HG02943 (cell line): ENCODE measurements around the gene KCTD19.

Experiments
- ATAC-seq: cut with Tn5 transposase; IDR thresholded peaks from one replicate; pipeline ENCODE4 v1.9.1; 2021; ENCODE audit warnings: mild to moderate bottlenecking, low read depth, moderate library complexity; ENCODE audit not compliant: unreplicated experiment

Gene KCTD19

DNA sequence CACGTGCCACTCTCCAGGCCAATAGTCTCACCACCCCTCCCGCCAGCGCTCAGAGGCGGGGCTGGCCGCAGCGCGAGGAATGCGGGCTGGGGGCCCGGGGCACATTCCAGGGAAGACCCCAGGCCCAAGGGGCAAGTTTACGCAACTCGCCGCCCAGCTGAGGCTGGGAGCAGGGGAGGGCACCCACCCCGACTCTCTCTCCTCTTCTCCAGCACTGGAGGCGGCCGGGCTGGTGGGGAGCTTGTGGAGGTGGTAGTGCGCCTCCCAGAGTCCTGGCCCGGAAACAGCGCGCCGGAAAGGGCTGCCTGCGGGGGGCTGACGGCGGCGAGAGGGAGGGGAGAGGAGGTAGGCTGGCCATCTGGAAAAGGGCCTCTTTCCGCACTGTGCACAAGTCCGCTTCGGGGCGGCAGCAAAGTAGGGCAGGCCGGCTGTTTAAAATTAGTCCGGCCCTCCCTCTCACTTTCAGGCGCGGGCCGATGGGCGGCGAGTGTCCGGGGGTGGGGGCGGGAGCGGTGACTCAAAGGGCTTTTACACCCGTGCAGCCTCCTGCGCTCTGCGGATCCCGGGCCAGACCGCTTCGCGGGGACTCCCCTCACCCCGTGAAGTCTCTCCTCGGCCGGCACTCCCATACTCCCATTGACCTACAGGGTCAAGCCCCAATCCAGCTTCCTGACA is 80.3 kb downstream of the KCTD19 start:
- peak; percentile 27 for ATAC-seq

DNA sequence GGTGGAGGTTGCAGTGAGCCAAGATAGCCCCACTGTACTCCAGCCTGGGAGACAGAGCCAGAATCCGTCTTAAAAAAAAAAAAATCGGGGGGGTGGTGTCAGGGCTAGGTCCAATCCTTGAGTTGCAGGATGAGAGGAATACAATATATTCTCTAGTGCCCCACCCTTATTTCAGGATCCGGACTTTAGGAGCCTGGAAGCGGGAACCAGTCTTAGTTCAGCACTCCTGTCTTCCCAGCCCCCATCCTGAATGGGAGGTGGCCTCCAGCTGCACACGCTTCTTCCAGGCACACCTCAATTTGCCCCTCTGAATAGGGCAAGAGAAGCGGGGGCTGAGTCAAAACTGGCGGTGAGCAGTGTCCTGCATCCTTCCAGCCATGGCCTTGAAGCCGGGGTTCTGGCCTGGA is 80.9 kb downstream of the KCTD19 start:
- no peak for ATAC-seq

DNA sequence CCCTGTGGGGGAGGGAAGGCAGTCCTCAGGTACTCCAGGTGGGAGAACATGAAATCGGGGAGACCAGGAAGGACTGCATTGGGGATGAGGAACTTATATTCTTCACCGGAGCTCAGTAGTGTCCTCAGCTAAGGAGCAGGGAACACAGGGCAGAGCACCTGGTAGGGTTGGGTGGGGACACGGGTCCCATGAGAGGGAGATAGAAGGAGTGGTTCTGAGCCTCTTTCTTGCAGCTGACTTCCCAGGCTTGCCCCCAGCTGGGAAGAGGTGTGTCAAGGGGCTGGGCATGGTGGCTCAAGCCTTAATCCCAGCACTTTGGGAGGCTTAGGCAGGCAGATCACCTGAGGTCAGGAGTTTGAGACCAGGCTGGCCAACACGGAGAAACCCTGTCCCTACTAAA is 81.4 kb downstream of the KCTD19 start:
- ATAC-seq: no peak

DNA sequence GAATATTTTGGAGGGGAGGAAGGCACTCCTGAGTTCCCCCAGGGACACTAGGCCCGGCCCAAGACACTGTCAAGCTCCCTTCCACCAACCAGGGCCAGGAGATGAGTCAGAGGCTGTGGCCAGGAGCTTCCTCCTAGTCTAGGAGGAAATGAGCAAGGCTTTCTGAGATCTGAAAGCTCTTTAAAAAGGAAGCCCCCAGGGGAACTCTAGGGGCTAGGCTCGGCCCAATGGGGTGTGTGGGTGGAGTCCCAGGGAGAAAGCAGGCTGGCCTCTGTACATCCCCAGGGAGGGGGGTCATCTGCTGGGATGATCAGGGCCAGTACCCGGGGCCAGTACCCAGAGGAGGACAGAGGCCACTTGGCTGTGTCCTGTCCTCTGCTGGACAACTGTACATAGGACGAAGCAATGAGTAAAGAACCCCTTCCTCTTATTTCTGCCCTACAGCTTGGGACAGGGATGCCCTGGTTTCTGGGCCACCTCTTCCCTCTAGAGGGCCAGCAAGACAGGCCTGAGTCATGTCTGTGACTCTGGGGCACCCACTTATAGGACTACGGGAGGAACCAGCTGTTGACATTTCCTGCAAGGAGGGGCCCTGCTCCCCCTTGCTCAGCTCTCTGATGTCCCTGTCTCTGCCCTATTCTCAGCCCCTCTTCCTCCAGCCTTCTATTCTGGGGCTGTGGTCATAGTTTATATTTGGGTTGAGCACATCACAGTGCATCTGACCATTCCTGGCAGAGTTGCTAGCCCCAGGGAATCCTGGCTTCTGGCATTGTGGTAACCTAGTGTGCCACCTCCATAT is 82.0 kb downstream of the KCTD19 start:
- ATAC-seq: peak; percentile 42

DNA sequence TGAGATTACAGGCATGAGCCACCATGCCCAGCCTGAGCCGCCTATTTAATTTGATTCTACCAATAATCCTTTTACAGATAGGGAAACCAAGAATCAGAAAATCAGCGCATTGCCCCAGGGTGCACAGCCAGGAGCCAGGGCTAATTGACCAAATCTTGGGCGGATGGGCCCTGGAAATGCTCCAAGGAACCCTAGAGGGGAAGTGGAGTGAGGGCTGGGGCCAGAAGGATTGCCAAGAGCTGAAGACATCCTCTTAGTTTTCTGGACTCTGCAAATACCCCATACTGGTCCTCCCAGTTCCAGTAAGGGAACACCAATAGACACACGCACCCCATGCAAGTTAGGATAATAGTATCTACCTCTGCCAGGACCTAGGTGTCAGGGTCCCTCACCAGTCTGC is 83.1 kb downstream of the KCTD19 start:
- no peak for ATAC-seq

DNA sequence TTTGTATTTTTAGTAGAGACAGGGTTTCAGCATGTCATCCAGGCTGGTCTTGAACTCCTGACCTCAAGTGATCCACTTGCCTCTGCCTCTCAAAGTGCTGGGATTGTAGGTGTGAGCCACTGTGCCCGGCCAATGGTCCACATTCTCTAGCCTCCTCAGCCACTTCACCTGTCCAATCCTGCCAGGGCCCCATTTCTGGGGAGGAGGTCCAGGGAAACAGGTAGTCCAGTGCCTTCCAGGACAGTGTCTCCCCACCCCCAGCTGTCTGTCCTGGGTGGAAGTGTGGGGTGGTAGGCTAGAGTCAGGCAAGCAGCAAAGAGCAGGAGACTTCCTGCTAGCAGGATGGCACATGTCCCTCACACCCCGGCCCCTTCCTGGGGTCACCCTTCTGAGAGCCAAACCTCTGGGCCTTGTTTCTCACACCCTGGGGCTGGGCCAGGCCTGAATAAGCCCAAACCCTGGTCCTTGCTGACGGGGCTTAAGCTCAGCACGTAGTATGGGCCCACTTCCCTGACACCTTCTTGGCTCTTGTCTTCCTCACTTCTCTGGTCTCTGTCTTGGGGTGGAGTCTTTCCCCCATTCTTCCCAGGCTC is 84.3 kb downstream of the KCTD19 start:
- no peak for ATAC-seq

DNA sequence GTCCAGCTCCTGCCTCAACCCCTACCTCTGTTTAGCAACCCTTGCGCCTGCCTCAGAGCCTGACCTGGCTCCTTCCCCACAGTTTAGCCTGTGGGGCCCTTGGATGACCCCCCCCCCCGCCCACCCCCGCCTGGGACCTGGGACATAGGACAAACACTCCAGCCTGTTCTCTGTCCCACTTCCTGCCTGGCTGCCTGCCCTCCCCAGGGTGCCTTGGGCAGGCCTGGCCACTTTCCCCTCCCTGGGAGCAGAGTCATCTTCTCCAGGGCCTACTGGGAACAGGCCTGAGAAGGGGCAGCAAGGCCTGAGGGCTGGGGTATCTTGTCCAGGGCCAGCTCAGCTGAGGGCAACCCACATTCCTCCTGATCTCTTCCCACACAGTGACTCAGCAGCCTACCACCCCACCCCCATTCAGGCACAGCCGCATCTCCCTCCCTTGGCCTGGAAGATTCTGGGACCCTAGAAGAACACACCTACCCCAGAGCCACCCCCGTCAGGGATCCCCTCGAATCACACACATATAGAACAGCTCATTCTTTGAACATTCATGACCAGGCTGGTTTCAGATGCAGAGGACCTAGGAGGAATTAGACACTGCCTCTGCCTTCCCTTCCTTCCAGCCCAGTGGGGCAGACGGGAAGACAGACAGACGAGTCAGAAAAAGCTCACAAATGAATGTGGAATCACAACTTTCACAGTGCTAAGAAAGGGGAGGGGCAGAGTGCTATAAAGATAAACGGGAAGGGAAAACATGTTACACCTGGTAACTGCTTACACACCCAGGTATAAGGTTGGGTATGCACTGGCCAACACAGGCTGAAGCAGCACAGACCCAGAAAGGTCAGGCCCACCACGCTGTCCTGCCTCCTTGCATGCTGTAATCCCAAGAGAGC is 85.3 kb downstream of the KCTD19 start:
- ATAC-seq: no peak

DNA sequence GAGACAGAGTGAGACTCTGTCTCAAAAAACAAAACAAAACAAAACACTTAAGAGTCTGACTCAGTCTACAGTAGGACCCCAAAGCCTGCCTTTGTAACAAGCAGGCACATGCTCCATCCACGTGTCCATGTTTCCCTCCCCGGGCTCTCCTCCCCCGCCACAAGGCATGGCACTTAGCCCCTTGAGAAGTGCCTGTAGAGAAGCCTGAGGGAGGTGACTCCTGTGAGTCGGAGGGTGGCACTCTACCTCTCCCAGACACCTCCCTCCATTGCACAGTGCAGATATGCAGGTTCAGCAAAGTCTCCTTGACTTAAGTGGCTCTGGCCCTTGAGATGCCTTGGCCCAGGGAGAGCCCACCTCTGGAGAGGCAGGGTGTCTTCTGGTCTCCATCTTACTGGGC is 86.0 kb downstream of the KCTD19 start:
- no peak for ATAC-seq
